ENCODE results near the gene KIAA1191. TPM values are rescaled to one million over a fixed set of nuclear protein-coding genes. Genes with fewer than 3 reads are reported as not detected.

Gene KIAA1191
- total and polyA plus RNA-seq, 9 of the 15 experiments (the other 6 are each of a cell fraction or from before 2014, with no cell fraction given) = 31.0 to 80.2 (median 45.7) TPM

DNA sequence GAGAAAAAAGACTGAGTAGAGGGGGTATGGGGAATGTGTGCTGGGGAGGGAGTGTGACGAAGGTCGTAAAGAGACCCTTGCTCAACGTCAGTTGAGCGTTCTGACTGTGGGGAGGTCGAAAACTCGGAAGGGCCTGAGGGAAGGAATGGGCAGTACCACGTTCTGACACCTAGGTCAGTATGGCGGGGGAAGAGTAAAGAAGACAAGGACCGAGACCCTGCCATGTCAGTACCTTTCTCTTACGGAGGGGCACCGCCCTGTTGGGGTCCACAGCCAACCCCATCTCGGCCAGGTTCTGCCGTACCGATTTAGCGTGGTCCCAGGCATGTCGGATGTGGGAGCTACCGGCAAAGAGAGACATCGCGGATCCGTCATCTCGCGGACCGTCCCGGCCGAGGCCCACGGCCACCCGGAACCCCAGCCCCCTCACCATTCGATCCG is 26.5 kb upstream of the KIAA1191 start (continued):
- no peak for TF ChIP-seq ASH1L (IDR thresholded peaks at IDR 0.05; ENCODE audit: borderline replicate concordance, low read depth, partially characterized antibody)
- TF ChIP-seq, protein P1, sequence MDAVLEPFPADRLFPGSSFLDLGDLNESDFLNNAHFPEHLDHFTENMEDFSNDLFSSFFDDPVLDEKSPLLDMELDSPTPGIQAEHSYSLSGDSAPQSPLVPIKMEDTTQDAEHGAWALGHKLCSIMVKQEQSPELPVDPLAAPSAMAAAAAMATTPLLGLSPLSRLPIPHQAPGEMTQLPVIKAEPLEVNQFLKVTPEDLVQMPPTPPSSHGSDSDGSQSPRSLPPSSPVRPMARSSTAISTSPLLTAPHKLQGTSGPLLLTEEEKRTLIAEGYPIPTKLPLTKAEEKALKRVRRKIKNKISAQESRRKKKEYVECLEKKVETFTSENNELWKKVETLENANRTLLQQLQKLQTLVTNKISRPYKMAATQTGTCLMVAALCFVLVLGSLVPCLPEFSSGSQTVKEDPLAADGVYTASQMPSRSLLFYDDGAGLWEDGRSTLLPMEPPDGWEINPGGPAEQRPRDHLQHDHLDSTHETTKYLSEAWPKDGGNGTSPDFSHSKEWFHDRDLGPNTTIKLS (IDR thresholded peaks at IDR 0.05; ENCODE audit: borderline replicate concordance, low read depth) = no peak
- TF ChIP-seq, protein P2, sequence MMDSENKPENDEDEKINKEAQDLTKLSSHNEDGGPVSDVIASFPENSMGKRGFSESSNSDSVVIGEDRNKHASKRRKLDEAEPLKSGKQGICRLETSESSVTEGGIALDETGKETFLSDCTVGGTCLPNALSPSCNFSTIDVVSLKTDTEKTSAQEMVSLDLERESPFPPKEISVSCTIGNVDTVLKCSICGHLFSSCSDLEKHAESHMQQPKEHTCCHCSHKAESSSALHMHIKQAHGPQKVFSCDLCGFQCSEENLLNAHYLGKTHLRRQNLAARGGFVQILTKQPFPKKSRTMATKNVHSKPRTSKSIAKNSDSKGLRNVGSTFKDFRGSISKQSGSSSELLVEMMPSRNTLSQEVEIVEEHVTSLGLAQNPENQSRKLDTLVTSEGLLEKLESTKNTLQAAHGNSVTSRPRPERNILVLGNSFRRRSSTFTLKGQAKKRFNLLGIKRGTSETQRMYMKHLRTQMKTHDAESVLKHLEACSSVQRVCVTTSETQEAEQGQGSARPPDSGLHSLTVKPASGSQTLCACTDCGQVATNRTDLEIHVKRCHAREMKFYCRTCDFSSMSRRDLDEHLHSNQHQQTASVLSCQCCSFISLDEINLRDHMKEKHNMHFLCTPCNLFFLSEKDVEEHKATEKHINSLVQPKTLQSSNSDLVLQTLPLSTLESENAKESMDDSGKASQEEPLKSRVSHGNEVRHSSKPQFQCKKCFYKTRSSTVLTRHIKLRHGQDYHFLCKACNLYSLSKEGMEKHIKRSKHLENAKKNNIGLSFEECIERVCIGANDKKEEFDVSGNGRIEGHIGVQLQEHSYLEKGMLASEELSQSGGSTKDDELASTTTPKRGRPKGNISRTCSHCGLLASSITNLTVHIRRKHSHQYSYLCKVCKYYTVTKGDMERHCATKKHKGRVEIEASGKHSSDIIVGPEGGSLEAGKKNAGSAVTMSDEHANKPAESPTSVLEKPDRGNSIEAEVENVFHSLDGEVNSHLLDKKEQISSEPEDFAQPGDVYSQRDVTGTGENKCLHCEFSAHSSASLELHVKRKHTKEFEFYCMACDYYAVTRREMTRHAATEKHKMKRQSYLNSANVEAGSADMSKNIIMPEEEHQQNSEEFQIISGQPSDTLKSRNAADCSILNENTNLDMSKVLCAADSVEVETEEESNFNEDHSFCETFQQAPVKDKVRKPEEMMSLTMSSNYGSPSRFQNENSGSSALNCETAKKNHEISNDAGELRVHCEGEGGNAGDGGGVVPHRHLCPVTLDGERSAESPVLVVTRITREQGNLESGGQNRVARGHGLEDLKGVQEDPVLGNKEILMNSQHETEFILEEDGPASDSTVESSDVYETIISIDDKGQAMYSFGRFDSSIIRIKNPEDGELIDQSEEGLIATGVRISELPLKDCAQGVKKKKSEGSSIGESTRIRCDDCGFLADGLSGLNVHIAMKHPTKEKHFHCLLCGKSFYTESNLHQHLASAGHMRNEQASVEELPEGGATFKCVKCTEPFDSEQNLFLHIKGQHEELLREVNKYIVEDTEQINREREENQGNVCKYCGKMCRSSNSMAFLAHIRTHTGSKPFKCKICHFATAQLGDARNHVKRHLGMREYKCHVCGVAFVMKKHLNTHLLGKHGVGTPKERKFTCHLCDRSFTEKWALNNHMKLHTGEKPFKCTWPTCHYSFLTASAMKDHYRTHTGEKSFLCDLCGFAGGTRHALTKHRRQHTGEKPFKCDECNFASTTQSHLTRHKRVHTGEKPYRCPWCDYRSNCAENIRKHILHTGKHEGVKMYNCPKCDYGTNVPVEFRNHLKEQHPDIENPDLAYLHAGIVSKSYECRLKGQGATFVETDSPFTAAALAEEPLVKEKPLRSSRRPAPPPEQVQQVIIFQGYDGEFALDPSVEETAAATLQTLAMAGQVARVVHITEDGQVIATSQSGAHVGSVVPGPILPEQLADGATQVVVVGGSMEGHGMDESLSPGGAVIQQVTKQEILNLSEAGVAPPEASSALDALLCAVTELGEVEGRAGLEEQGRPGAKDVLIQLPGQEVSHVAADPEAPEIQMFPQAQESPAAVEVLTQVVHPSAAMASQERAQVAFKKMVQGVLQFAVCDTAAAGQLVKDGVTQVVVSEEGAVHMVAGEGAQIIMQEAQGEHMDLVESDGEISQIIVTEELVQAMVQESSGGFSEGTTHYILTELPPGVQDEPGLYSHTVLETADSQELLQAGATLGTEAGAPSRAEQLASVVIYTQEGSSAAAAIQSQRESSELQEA (IDR thresholded peaks at IDR 0.05; ENCODE audit: low read depth) = no peak
- TF ChIP-seq, protein P3, sequence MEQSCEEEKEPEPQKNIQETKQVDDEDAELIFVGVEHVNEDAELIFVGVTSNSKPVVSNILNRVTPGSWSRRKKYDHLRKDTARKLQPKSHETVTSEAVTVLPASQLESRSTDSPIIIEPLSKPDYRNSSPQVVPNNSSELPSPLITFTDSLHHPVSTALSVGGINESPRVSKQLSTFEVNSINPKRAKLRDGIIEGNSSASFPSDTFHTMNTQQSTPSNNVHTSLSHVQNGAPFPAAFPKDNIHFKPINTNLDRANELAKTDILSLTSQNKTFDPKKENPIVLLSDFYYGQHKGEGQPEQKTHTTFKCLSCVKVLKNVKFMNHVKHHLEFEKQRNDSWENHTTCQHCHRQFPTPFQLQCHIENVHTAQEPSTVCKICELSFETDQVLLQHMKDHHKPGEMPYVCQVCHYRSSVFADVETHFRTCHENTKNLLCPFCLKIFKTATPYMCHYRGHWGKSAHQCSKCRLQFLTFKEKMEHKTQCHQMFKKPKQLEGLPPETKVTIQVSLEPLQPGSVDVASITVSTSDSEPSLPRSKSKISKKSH (CRISPR knock-in tag; IDR thresholded peaks at IDR 0.05) = no peak
- 0 out of 2 replicates have a peak, but pooled peaks have one; percentile 54 for TF ChIP-seq ZNF584 (CRISPR knock-in tag; IDR thresholded peaks at IDR 0.05; ENCODE audit: low read depth)
- TF ChIP-seq PHF21A (IDR thresholded peaks at IDR 0.05; ENCODE audit: borderline replicate concordance, low read depth) = no peak
- no peak for TF ChIP-seq SNIP1 (IDR thresholded peaks at IDR 0.05; ENCODE audit: low read depth)
- TF ChIP-seq, protein P4, sequence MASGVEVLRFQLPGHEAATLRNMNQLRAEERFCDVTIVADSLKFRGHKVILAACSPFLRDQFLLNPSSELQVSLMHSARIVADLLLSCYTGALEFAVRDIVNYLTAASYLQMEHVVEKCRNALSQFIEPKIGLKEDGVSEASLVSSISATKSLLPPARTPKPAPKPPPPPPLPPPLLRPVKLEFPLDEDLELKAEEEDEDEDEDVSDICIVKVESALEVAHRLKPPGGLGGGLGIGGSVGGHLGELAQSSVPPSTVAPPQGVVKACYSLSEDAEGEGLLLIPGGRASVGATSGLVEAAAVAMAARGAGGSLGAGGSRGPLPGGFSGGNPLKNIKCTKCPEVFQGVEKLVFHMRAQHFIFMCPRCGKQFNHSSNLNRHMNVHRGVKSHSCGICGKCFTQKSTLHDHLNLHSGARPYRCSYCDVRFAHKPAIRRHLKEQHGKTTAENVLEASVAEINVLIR (CRISPR knock-in tag; IDR thresholded peaks at IDR 0.05) = no peak
- TF ChIP-seq, protein P5, sequence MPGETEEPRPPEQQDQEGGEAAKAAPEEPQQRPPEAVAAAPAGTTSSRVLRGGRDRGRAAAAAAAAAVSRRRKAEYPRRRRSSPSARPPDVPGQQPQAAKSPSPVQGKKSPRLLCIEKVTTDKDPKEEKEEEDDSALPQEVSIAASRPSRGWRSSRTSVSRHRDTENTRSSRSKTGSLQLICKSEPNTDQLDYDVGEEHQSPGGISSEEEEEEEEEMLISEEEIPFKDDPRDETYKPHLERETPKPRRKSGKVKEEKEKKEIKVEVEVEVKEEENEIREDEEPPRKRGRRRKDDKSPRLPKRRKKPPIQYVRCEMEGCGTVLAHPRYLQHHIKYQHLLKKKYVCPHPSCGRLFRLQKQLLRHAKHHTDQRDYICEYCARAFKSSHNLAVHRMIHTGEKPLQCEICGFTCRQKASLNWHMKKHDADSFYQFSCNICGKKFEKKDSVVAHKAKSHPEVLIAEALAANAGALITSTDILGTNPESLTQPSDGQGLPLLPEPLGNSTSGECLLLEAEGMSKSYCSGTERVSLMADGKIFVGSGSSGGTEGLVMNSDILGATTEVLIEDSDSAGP (CRISPR knock-in tag; IDR thresholded peaks at IDR 0.05) = no peak
- 0 out of 2 replicates have a peak, but pooled peaks have one; percentile 40 for TF ChIP-seq ZNF232 (CRISPR knock-in tag; IDR thresholded peaks at IDR 0.05)
- TF ChIP-seq RHOXF2B (CRISPR knock-in tag; conservative IDR thresholded peaks at IDR 0.05) = no peak
- TF ChIP-seq SETDB1 (IDR thresholded peaks at IDR 0.05; ENCODE audit: low read length) = no peak
- TF ChIP-seq DPF2 (IDR thresholded peaks at IDR 0.05) = no peak
- TF ChIP-seq ZFX (CRISPR knock-in tag; IDR thresholded peaks at IDR 0.05) = 0 out of 2 replicates have a peak, but pooled peaks have one; percentile 4
- no peak for TF ChIP-seq HMG20B (CRISPR knock-in tag; IDR thresholded peaks at IDR 0.05)
